Fibroblast of mammary gland (primary cell): ENCODE data around the gene TMEM151A.

ENCODE experiments used
- DNase-seq: peaks from one replicate; pipeline ENCODE4 v3.0.0-alpha.2; 2010; ENCODE audit warnings: low read depth
- H3K4me3 ChIP-seq: 2 replicates; pipeline ENCODE4 v1.5.1; 2011; ENCODE audit warnings: low read depth, mild to moderate bottlenecking, low read length, moderate library complexity; ENCODE audit not compliant: control insufficient read depth
- CTCF ChIP-seq: conservative IDR thresholded peaks from 2 replicates; pipeline ENCODE4 v1.5.1; 2011; ENCODE audit warnings: low read depth, low read length, inconsistent platforms; ENCODE audit not compliant: control insufficient read depth, insufficient read depth

The TMEM151A gene

GRCh38 chr11:66262696-66263095 is 29.0 kb upstream of the TMEM151A start:
- no peak for TF ChIP-seq CTCF
- DNase-seq: no peak
- H3K4me3 ChIP-seq: no peak overlapping the region

GRCh38 chr11:66263231-66263630 is 28.5 kb upstream of the TMEM151A start:
- DNase-seq: no peak
- no peak for TF ChIP-seq CTCF
- H3K4me3 ChIP-seq: no peak overlapping the region

GRCh38 chr11:66263785-66264184 is 27.9 kb upstream of the TMEM151A start:
- no peak for TF ChIP-seq CTCF
- no peak overlapping the region for H3K4me3 ChIP-seq
- no peak for DNase-seq

DNA sequence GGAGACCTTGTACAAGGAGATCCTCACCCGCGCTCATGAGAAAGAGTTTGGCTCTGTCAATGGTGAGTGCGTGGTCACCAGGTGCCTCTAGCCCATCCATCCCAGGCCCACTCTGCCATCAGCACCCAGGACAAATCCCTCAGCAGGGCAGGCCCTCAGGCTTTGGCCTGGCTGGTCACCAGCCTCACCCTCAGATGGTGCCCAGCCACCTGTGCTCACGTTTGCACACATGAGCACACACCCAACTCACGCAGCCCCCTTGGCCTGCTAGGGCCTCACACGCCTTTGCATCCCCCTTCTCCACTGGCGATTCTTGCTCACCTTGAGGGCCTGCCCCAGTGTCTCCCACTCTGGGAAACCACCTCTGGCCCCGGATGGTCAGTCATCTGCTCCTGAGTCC is 27.3 kb upstream of the TMEM151A start:
- DNase-seq: no peak
- TF ChIP-seq CTCF: no peak
- no peak overlapping the region for H3K4me3 ChIP-seq

DNA sequence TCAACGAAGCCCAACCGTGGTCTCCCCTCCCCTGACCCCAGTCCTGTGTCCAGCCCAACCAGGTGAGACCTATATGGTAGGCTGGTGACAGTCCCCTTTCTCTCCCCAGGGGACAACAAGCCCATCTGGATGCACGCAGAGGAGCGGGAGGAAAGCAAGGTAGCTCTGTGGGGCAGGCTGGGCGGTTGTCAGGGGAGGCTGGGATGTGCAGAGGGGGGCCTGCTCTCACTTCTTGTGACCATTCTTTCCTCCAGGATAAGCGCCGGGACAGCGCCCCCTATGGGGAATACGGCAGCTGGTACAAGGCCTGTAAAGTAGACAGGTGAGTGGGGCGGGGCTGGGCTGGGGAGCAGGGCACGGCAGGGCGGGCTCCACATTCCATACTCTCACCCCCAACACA is 26.8 kb upstream of the TMEM151A start:
- no peak for DNase-seq
- H3K4me3 ChIP-seq: no peak overlapping the region
- peak; percentile 30 for TF ChIP-seq CTCF

GRCh38 chr11:66265531-66266377 is 25.9 kb upstream of the TMEM151A start:
- TF ChIP-seq CTCF: no peak
- no peak overlapping the region for H3K4me3 ChIP-seq
- no peak for DNase-seq
